Peyer's patch (tissue), 4 donors: Measurements from ENCODE around the gene RBPJL.

Experiments
- POLR2A ChIP-seq, 2 donors: fragments of 450-650 bp; IDR thresholded peaks; one replicate each; pipeline ENCODE4 v1.5.1; 2017; ENCODE audit warnings: antibody characterized with exemption in 2 of 2, mild to moderate bottlenecking in 2 of 2, moderate library complexity in 2 of 2
- TF ChIP-seq, protein P1 (sequence below), 6 experiments: fragments of 450-650 bp in 4 of 6; fragments of 200-600 bp in 2 of 6; sonication (generic) in 1 of 6; IDR thresholded peaks; one replicate each; pipeline ENCODE4 v1.5.1; 2017 to 2019; ENCODE audit warnings: antibody characterized with exemption in 6 of 6, mild to moderate bottlenecking in 3 of 6, moderate library complexity in 1 of 6

DNA sequence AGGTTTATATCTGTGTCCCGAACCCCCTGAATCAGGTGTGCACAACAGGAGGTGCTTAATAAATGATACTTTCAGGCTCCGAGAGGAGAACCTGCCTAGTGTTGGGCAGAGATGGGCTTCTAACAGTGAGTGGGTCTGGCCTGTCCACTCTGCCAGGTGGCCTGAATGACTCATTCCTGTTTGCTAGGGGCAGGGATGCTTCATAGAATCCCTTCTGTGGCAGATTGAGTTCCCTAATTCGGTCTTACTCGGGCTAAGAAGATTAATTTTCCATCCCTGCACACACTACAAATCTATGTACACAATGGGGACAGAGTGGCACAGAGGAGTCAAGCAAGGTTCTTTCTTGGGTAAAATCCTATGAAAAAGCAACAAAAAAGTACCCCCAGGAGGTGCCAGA, 21.8 kb downstream of the RBPJL start:
- TF ChIP-seq, protein P1, sequence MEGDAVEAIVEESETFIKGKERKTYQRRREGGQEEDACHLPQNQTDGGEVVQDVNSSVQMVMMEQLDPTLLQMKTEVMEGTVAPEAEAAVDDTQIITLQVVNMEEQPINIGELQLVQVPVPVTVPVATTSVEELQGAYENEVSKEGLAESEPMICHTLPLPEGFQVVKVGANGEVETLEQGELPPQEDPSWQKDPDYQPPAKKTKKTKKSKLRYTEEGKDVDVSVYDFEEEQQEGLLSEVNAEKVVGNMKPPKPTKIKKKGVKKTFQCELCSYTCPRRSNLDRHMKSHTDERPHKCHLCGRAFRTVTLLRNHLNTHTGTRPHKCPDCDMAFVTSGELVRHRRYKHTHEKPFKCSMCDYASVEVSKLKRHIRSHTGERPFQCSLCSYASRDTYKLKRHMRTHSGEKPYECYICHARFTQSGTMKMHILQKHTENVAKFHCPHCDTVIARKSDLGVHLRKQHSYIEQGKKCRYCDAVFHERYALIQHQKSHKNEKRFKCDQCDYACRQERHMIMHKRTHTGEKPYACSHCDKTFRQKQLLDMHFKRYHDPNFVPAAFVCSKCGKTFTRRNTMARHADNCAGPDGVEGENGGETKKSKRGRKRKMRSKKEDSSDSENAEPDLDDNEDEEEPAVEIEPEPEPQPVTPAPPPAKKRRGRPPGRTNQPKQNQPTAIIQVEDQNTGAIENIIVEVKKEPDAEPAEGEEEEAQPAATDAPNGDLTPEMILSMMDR (IDR thresholded peaks at IDR 0.05): no peak
- TF ChIP-seq POLR2A (IDR thresholded peaks at IDR 0.05): no peak
